CD4-positive, alpha-beta T cell treated with Interleukin-15 for 4 hours (primary cell): Measurements from ENCODE around the gene PIAS2.

ENCODE experiments used
- DNase-seq: peaks from one replicate; pipeline ENCODE4 v3.0.0-alpha.2; 2020; ENCODE audit warnings: low spot score

The PIAS2 gene

DNA sequence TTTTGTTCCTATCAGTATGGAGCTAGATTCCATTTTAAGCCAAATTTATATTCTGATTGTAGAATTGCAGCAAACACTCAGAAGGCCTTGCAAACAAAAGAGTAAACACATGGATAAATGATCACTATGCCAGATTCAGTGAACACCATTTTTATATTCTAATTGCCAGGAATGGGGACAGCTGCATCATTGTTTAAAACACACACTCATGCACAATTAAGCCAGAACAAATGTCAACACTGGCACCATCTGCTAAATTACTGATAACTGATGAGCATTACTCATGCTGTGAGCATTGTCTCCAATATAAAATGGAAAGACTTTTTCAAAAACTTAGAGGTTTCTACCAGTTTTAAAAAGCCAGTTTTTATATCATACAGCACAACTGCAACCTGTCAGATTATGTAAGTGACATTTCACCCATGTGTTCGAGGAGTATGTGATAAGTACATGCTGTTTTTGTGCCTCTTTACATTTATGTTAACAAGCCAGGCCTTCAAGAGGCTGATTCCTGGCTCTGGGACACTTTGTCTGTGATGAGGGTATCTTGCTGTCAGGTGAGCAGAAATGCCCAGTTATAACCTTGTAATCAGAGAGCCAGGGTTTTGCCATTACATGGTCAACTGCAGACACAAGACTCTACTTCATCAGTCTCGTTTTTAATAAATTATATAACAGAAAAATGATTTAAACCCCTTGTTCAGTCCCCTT is 156.1 kb downstream of the PIAS2 start:
- no peak for DNase-seq

- DNase-seq, result no peak
Observed at GRCh38 chr18:46759890-46760289, 157.4 kb downstream of the PIAS2 start.

DNA sequence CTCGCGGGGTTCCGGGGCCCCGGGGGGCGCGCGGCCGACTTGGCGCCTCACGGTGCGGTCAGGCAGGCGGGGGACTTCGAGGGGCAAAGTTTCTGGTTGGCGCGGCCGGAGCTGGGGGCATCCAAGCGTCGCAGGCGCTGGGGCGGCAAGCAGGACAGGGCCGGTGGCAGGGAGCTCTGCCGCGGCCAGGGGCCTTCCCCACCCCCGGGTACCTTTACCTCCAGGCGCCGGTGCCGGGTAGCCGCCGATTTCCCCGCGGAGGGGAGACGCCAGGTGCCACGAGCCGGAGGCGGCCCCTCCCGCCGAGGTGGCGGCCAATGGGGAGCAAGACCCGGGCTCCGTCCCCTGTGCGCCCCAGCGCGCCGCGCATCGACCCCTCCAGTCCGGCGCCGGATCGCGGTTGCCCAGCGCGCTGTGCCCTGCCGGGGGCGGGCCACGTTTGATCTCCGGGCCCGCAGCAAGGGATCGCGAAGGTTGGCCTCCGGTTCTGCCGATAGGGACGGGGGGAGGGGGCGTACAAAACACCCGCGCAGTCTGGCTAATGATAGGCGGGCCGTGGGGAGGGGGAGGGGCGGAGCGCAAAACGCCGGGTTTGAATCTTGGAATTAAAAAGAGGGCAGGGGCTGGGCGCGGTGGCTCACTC is 160.6 kb downstream of the PIAS2 start, which contains the start of gene ST8SIA5:
ST8SIA5 (minus strand) TSS at position 495 of the 643 bp plus-strand sequence. CDS start 545 bp downstream, outside the sequence.
- DNase-seq, result no peak

- no peak for DNase-seq
Observed at GRCh38 chr18:46756025-46756558, 161.2 kb downstream of the PIAS2 start.

GRCh38 chr18:46755315-46756024 is 161.8 kb downstream of the PIAS2 start:
- no peak for DNase-seq

DNA sequence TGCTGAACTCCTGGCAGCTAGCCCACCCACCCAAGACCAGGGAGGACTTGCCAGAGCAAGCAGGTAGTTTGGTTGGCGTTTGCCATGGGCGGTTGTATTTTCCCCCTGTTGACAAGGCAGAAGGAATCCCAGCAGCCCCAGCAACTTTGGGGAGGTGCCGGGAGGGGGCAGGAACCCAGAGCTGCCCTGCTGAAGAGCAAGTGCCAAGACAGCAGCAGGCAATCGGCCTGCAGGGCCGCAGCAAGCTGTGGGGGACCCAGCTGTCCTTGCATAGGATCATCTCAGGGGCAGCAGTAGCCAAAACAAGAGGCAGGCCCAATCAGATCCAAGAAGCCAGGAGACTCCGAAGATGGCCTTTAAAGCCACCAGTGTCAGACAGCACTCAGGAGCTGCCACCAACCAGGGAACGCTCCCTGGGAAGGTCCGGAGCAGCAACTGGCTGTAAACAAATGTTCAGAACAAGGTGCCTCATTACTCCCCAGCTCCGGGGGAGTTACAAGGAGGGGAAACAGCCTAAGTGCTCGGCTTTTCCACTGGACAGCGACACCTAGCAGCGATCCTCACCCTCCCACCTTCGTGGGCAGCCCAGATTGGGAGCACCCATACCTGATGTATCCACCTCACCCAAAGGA is 162.5 kb downstream of the PIAS2 start:
- DNase-seq, result no peak

DNA sequence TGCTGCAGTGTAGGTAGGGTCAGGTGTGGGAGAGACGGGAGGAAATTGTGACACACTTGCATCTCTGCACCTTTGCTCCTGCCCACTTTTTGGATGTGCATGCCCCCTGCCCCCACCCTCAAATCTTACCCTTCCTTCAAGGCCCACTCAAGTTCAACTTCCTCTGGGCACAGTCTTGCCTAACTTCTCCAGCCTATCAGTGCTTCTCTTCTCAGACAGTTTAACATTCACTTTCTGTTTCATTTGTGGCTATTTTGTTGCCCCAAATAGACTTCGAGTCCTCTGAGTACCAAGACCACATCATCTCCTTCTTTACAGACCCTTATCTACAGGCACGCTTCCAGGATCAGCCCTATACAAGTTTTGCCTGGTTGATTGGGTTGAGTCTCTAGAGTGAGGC is 163.1 kb downstream of the PIAS2 start:
- no peak for DNase-seq
